Heart right ventricle (tissue), 16 donors: ENCODE data around the gene PANX1. TPM values are rescaled to one million over a fixed set of nuclear protein-coding genes. Genes with fewer than 3 reads are reported as not detected.

Experiments
- ATAC-seq, 8 donors: fragments of 200-7000 bp; cut with Tn5 transposase; one replicate each; pipeline ENCODE4 v1.9.1; 2020; ENCODE audit warnings: mild to moderate bottlenecking in 8 of 8, moderate library complexity in 8 of 8, moderate number of reproducible peaks in 1 of 8
- DNase-seq, 2 donors: peaks; one replicate each; pipeline ENCODE4 v3.0.0-alpha.2; 2020
- H3K27ac ChIP-seq, 10 donors: fragments of 200-600 bp; sonication (generic) in 2 of 10; one replicate each; pipeline versions ENCODE4 v1.5.0 to v1.8.0; 2020 to 2022; ENCODE audit warnings: mild to moderate bottlenecking in 3 of 10
- H3K27me3 ChIP-seq, 7 donors: fragments of 200-600 bp; one replicate each; pipeline ENCODE4 v1.8.0; 2021 to 2022; ENCODE audit warnings: mild to moderate bottlenecking in 2 of 7
- H3K36me3 ChIP-seq, 9 donors: fragments of 200-600 bp; sonication (generic) in 1 of 9; one replicate each; pipeline versions ENCODE4 v1.5.0 to v1.8.0; 2020 to 2022; ENCODE audit warnings: mild to moderate bottlenecking in 2 of 9
- H3K4me1 ChIP-seq, 9 donors: fragments of 200-600 bp; sonication (generic) in 1 of 9; one replicate each; pipeline versions ENCODE4 v1.5.0 to v1.8.0; 2020 to 2022; ENCODE audit warnings: mild to moderate bottlenecking in 4 of 9
- H3K4me3 ChIP-seq, 10 donors: fragments of 200-600 bp; sonication (generic) in 2 of 10; one replicate each; pipeline versions ENCODE4 v1.5.0 to v1.8.0; 2020 to 2022; ENCODE audit warnings: mild to moderate bottlenecking in 7 of 10, moderate library complexity in 2 of 10
- H3K9me3 ChIP-seq, 11 donors: fragments of 200-600 bp in 10 of 11; sonication (generic) in 2 of 11; one replicate each; pipeline versions ENCODE4 v1.5.0 to v1.8.0; 2013 to 2022; ENCODE audit warnings: mild to moderate bottlenecking in 2 of 11, control low read depth in 1 of 11, moderate library complexity in 1 of 11
- WGBS, 2 donors: extraction: QIAGEN DNeasy Blood & Tissue Kit; methylation state at CpG; one replicate each; pipeline ENCODE4 v1.1.7; 2013; ENCODE audit warnings: inconsistent platforms in 1 of 2; 5-methylcytosine and 5-hydroxymethylcytosine counted together
- intact Hi-C, 10 donors: fragments of 100-400 bp; cut with DNase I; formaldehyde crosslinking; loops; one replicate each; pipeline versions ENCODE4 v1.11.1 to v1.14.2; 2022
- polyA plus RNA-seq, 2 donors: library from polyadenylated mRNA; stranded (reverse); fragments of 200-250 nt; gene quantifications; one replicate each; pipeline ENCODE4 v1.2.3, GENCODE V29; 2013
- total RNA-seq, 10 donors: library from RNA; stranded (reverse); fragmentation: NEBNext Ultra II Directional in 3 of 10; extraction: Animal tissue kit (Norgen Biotek cat#: 25700) in 3 of 10; gene quantifications; one replicate each; pipeline versions ENCODE4 v1.2.1 to v1.2.4, GENCODE V29; 2021 to 2023
- TF ChIP-seq, protein P1 (sequence below), 9 donors: fragments of 200-600 bp; sonication (generic) in 2 of 9; IDR thresholded peaks; one replicate each; pipeline versions ENCODE4 v1.5.0 to v1.8.0; 2021 to 2022; ENCODE audit warnings: antibody characterized with exemption in 9 of 9, mild to moderate bottlenecking in 5 of 9, moderate library complexity in 1 of 9
- donor health status: Arrhythmogenic right ventricular cardiomyopathy.
- donor health status: ischemic (EF 13 %, LVEDD 7.1; RV severe dilation, severe dysfunction).
- donor health status: healthy with polysubstance abuse.
- donor health status: DM: no; HTN: yes; CAD: no.
- donor health status: DM: no; HTN: no; CAD: no.
- donor health status: ischemic (EF 25% LVEDD 6.9; RV normal size, moderate dysfunction).
- donor health status: ischemic (EF 25% LVEDD 5.7; RV mildly dilated, moderate dysfunction).
- donor health status: healthy.
- donor health status: DM: yes; HTN: yes; CAD: no.
- donor health status: Ischemic cardiomyopathy.
- donor health status: ischemic (EF 35%, LVEDD 5.7; RV mildly dilated, moderate dysfunction).
- donor health status: nonischemic (EF 11% LVEDD 7.7; RV severe dilation, severe dysfunction).
- donor health status: DM: yes; HTN: yes; CAD: no.
- donor health status: PGD.
- donor health status: ischemic (EF 29% LVEDD 5.4; RV normal size, mild dysfunction).
- donor health status: nonischemic (EF 23%, LVEDD 6.1; RV moderate dilation, normal function).

The PANX1 gene
- total and polyA plus RNA-seq, 12 donors = 4.4 to 42.4 (median 19.3) TPM

DNA sequence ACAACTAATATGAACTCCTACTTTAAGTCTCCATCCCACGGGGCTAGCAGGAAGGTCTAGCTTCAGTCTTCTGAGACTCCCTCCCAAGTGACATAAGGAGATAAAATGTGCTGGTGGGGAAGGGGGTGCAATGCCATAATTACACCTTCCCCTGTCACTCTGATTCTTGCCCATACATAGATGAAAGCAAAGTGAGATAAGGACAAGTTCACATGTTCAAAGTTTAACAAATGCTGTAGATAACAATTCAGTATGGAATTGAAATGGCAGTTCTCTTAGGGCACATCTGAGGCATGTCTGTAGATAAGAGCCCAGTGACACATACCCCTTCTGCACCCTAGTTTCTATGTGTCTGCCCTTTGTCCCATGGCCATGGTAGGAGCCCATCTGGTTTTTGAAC, 38.2 kb upstream of the PANX1 start:
- H3K27ac ChIP-seq = no peak overlapping the region
- peaks cover 0 to 11% (median 0%) of the 10 kb centered on the region in 11 donors for H3K9me3 ChIP-seq
- TF ChIP-seq, protein P1, sequence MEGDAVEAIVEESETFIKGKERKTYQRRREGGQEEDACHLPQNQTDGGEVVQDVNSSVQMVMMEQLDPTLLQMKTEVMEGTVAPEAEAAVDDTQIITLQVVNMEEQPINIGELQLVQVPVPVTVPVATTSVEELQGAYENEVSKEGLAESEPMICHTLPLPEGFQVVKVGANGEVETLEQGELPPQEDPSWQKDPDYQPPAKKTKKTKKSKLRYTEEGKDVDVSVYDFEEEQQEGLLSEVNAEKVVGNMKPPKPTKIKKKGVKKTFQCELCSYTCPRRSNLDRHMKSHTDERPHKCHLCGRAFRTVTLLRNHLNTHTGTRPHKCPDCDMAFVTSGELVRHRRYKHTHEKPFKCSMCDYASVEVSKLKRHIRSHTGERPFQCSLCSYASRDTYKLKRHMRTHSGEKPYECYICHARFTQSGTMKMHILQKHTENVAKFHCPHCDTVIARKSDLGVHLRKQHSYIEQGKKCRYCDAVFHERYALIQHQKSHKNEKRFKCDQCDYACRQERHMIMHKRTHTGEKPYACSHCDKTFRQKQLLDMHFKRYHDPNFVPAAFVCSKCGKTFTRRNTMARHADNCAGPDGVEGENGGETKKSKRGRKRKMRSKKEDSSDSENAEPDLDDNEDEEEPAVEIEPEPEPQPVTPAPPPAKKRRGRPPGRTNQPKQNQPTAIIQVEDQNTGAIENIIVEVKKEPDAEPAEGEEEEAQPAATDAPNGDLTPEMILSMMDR (IDR thresholded peaks at IDR 0.05) = no peak
- H3K4me3 ChIP-seq = no peak overlapping the region
- intact Hi-C loops = no loop called here
- 52 to 58% methylated on average over 1 of the region's 1 CpG for WGBS, 2 donors
- DNase-seq = no peak
- no peaks in the 10 kb centered on the region for H3K27me3 ChIP-seq
- ATAC-seq = no peak
- H3K36me3 ChIP-seq = no peaks in the 10 kb centered on the region
- no peaks in the 10 kb centered on the region for H3K4me1 ChIP-seq

DNA sequence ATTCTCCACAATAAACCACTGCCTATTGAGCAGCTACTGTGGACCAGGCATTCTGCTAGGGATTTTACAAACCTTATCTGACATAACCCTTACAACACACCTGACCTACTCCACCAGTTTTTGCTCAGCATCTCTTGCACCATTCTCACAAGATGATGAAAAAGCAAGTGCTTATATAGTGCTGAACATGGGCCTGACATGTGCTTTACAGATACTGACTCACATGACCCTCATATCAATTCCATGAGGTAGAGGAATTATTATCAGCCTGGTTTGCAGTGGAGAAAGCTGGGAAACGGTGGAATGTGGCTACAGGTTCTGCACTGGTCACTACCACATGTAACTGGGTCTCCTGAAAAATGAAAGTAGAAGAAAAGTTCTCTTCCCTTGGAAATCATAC, 37.5 kb upstream of the PANX1 start:
- intact Hi-C loops = no loop called here
- H3K27ac ChIP-seq = no peak overlapping the region
- no peak for ATAC-seq

DNA sequence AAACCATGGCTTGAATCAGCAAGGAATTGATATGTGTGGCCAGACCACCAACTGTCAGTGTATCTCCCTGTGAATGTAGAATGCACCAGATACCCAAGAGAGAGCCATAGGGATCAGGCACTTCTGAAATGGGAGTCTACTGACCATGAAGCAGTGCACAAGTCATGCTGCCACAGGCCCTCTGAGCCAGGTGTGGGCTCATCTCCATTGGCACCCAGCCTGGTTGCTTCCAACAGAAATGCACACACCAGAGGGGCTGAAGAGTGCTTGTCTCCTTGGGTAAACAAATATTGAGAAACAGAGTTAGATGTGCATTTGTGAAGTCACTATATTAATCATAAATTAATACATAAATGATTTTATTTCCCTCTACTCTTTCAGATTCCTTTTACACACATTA, 28.4 kb upstream of the PANX1 start:
- DNase-seq (no peak), ATAC-seq (no peak)
- H3K27me3 ChIP-seq = no peaks in the 10 kb centered on the region
- H3K27ac ChIP-seq = no peak overlapping the region
- H3K36me3 ChIP-seq = no peaks in the 10 kb centered on the region
- H3K4me3 ChIP-seq = no peak overlapping the region
- peaks cover 0 to 9% (median 0%) of the 10 kb centered on the region in 11 donors for H3K9me3 ChIP-seq
- TF ChIP-seq, protein P1 (IDR thresholded peaks at IDR 0.05) = no peak
- H3K4me1 ChIP-seq = no peaks in the 10 kb centered on the region
- intact Hi-C loops = no loop called here

More for the DNA sequence above, 37.5 kb upstream of the PANX1 start:
- Histone ChIP-seq H3K36me3 (no peaks in the 10 kb centered on the region), H3K9me3 (peaks cover 0 to 11% (median 0%) of the 10 kb centered on the region in 11 donors), H3K4me1 (no peaks in the 10 kb centered on the region), H3K4me3 (no peak overlapping the region), H3K27me3 (no peaks in the 10 kb centered on the region)
- no peak for DNase-seq
- TF ChIP-seq, protein P1 (IDR thresholded peaks at IDR 0.05) = no peak
- WGBS, 2 donors = 50 to 68% methylated on average over 1 of the region's 1 CpG

DNA sequence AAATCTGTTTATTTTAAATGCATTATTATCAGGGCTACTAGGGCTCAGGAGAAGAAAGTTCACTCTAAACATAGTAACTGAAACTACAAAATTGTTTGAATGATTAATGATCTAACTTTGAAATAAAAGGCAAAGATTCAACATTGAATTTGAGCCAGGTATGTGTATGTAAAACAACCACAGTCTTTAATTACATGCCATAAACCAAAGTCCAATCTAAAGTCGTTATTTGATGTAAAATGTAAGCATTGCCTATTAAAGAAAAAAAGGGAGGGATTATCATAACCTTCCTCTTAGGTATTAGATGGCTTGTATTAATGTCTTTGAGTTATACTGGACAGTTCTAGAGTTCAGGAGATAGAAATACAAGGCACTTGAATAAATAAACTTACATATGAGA, 25.2 kb upstream of the PANX1 start:
- ATAC-seq = no peak

More for the DNA sequence above, 25.2 kb upstream of the PANX1 start:
- Histone ChIP-seq H3K27me3 (no peaks in the 10 kb centered on the region), H3K27ac (no peak overlapping the region), H3K4me1 (no peaks in the 10 kb centered on the region), H3K36me3 (no peaks in the 10 kb centered on the region), H3K4me3 (no peak overlapping the region), H3K9me3 (peaks cover 0 to 8% (median 0%) of the 10 kb centered on the region in 11 donors)
- DNase-seq = no peak
- TF ChIP-seq, protein P1 (IDR thresholded peaks at IDR 0.05) = no peak
- WGBS, 2 donors = 72 to 73% methylated on average over 1 of the region's 1 CpG
- intact Hi-C loops = no loop called here
